ENCODE measurements around the gene NAT10.
A peak's percentile ranks its signal among the peaks of the same experiment; 100 is the strongest.
"Not testable (repeated sequence)": the region's sequence is repeated elsewhere in the genome, so short reads cannot be mapped to it uniquely, and the experiment has no call there.

The NAT10 gene

DNA sequence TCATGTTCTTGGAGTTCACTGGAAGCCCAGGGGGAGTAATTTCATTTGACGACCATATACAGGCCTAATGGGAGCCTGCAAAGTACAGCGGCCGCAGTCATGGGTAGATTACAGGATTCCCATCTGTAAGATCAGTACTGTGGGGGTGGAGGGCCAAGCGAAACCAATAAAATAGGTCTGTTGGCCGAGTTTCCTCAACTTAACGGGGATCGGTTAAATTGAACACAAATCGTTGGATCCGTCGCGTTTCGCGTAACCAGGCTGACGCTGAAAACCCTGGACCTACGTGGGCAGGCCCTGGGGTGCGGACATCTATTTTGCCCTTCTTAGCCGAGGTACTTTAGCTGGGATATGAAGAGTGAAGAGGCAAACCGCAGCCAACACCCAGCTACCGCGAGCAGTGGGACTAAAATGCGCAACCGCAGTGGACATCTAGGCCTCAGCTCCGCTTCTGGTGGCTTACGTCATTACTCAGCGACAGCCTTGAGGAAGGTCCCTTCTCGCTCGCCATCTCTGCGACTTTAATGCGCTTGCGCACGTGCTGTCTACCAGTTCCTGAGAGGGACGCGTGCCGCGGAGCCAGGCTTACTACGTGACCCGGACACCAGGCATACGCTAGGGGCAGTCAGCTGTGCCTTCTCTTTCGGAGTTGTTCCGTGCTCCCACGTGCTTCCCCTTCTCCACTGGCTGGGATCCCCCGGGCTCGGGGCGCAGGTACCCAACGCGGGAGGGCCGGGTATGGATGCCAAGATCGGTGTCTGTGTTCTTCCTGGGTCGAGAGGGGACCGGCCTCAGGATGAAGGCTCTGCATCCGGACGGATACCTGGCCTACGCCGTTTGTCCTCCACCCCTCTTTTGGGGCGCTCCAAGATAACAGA lies at the start of gene NAT10:
Gene NAT10 (plus strand): TSS at position 551 of the 878 bp plus-strand sequence. CDS start 2,597 bp downstream, outside the sequence.
- DNase-seq (ENCODE audit: extremely low read depth, low read depth), result peak; percentile 97
- TF ChIP-seq, protein P1, sequence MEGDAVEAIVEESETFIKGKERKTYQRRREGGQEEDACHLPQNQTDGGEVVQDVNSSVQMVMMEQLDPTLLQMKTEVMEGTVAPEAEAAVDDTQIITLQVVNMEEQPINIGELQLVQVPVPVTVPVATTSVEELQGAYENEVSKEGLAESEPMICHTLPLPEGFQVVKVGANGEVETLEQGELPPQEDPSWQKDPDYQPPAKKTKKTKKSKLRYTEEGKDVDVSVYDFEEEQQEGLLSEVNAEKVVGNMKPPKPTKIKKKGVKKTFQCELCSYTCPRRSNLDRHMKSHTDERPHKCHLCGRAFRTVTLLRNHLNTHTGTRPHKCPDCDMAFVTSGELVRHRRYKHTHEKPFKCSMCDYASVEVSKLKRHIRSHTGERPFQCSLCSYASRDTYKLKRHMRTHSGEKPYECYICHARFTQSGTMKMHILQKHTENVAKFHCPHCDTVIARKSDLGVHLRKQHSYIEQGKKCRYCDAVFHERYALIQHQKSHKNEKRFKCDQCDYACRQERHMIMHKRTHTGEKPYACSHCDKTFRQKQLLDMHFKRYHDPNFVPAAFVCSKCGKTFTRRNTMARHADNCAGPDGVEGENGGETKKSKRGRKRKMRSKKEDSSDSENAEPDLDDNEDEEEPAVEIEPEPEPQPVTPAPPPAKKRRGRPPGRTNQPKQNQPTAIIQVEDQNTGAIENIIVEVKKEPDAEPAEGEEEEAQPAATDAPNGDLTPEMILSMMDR (IDR thresholded peaks at IDR 0.05; ENCODE audit: low read depth, low read length), result no peak; the same call in none of the 2 replicates

DNA sequence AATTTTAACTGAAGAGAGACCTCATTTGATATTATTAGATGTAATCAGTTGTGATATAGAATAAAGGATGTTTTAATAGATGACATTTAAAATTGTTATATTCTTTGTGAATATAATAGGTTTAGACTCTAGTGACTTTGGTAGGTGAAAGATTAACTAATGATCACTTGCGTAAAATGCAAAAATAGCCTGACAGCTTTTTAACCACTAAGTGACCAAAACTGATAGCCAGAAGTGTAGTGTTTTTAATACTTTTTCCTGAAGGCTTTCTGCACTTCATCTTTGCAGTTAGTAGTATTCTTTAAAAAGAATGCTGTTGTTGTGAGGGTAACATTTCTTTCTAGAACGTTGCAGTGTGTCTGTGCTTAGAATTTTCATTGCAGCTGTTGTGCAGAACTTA lies 48.8 kb upstream of the NAT10 start:
- TF ChIP-seq, protein P1 (IDR thresholded peaks at IDR 0.05; ENCODE audit: low read depth, low read length), result no peak
- DNase-seq (ENCODE audit: extremely low read depth, low read depth), result no peak

DNA sequence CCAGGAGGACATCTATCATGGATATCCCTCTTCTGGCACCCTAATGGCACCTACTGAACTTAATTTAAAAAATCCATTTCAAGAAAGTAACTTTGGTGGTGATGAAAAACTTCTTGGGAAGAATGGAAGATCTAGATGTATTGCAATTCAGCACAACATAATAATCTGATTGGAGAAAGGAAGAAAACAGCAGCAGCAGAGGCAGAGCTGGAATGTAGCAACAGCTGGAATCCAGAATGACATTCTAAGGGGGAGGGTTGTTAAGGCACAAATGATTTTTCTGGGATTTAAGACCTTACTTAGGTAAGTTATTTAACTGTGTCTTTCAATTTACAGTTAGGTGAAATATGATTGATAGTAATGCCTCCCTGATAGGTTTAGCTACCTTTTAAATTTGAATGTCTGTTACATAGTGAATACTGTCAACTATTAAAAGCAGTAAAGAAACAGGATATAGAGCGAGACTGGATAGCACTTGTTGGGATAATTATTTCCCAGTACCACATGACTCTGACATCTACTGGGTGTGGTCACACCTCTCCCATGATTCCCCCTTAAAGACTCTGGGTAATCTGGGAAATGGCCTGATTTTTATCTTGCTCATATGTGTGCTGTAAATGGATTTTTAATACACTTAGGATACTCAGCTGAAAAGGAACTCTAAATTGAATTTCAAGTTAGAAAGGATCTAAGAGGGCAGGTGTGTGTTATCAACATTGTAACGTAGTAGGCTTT lies 42.2 kb upstream of the NAT10 start:
- DNase-seq (ENCODE audit: extremely low read depth, low read depth), result no peak

DNA sequence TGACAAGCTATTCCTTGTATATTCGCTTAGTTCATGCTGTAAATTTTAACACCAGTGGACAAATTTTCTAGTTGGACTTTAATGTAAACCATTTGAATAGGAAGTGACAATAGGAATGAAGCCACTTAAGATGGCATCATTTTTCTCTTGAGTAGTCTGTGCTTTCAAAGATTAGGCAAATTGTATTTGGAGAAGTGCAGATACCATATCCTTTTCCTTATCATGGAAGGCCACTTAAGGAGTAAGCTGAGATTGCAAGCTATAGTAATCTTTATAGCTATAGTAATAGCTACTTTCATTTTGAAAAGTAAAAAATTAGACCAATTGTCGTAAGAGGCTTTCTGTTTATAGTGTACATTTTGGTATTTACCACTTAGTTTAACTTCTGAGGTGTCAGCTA lies 41.1 kb upstream of the NAT10 start:
- TF ChIP-seq, protein P1 (IDR thresholded peaks at IDR 0.05; ENCODE audit: low read depth, low read length), result no peak
- DNase-seq (ENCODE audit: extremely low read depth, low read depth), result no peak

More for the DNA sequence above, 42.2 kb upstream of the NAT10 start:
- TF ChIP-seq, protein P1 (IDR thresholded peaks at IDR 0.05; ENCODE audit: low read depth, low read length), result no peak

DNA sequence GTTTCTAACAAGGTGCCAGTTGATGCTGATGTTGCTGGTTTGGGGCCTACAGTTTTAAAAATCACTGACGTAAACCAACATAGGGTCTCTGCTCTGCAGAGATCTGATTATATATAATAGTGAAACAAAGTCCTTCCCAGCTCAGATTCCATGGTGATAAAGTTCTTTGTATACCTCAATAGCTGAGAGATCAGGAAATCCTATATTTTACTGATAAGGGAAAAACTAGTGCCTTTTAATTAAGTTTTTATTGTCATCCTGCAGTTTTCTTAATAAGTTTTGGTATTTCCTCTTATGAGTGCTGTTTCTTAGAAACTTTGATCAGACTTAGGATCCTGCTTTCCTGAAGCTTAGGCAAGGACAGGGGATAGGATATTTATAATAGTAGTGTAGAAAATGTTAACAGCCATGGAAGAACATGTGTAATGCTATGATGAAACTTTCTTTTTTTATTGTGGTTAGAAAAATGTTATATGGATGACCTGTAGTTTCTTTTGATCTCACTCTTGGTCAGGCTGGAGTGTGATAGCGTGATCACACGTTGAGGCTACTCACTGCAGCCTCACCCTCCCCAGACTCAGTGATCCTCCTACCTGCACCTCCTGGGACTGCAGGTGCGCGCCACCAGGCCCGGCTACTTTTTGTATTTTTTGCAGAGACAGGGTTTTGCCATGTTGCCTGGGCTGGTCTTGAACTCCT lies 39.8 kb upstream of the NAT10 start:
- TF ChIP-seq, protein P1 (IDR thresholded peaks at IDR 0.05; ENCODE audit: low read depth, low read length), result no peak
- DNase-seq (ENCODE audit: extremely low read depth, low read depth), result no peak

DNA sequence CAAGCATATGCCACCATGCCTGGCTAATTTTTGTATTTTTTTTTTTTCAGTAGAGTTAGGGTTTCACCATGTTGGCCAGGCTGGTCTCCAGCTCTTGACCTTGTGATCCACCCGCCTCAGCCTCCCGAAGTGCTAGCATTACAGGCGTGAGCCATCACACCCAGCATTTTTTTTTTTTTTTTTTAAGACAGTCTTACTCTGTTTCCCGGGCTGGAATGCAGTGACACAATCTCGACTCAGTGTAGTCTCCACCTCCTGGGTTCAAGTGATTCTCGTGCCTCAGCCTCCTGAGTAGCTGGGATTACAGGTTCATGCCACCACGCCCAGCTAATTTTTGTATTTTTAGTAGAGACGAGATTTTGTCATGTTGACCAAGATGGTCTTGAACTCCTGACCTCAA lies 38.7 kb upstream of the NAT10 start:
- DNase-seq (ENCODE audit: extremely low read depth, low read depth), result not testable (repeated sequence)

DNA sequence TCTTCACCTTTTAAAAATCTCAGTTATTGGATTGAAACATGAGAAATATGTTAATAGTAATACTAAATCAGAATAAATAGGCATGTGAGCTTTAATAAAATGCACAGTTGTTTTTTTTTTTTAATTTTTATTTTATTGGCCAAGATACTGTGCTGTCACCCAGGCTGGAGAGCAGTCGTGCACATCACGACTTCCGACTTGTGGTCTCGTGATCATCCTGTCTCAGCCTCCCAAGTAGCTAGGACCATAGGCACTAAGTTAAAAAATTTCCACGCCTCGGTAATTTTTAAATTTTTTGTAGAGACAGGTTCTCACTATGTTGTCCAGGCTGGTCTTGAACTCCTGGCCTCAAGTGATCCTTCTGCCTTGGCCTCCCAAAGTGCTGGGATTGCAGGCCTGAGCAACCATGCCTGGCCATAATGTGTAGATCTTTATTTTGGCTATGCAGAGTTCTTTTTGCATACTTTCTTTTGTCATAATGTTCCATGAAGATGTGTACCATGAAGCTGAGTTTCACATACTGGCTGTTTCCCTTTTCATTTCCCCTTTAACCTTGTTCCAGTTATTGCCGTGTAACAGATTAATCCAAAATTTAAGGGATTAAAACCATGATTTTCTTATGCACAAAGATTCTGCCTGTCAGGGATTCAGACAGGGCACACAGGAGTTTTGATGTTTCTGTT lies 37.9 kb upstream of the NAT10 start:
- TF ChIP-seq, protein P1 (IDR thresholded peaks at IDR 0.05; ENCODE audit: low read depth, low read length), result no peak
- DNase-seq (ENCODE audit: extremely low read depth, low read depth), result no peak

All from AG09319 (cell line).